ENCODE data around the gene ENTPD8.
"Not testable (repeated sequence)": the region's sequence is repeated elsewhere in the genome, so short reads cannot be mapped to it uniquely, and the experiment has no call there.

Gene ENTPD8

DNA sequence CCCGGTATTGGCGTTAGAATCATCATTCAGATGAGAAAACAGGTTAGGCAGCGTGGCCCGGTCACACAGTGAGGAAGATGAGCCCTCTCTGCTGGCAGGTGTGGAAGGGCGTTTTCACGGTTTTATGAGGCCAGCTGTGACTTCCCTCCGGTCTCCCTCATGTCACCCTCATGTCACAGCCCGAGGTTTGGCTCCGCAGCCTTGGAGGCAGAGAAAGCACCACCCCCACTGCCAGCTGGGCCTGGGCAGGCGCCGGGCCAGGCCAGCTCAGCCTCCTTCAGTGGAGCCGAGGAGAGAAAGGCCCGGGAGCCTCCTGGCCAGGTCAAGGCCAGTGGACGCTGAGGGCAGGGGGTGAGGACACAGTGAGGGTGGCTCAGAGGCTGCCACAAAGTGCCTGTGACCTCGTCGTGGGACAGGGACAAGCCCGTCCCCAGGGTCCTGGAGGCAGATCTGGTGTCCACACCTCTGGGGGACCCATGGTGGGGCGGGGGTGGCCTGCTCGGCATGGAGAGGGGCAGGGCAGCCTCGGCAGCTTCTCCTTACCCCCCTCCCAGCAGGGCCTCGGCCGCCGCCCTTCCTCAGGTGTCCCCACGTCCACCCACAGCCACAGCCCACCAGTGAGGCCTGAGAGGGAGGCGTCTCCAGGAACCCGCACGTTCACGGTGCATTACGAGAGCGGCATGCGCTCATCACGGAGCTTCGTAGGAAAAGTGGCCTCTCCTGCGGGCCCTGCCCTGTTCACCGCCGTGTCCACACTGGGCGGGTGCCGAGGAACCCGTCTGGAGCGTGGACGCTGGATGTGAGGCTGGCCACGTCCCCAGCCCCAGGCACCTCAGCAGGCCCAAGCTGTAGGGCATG is 50.4 kb downstream of the ENTPD8 start:
- no peak for DNase-seq

DNA sequence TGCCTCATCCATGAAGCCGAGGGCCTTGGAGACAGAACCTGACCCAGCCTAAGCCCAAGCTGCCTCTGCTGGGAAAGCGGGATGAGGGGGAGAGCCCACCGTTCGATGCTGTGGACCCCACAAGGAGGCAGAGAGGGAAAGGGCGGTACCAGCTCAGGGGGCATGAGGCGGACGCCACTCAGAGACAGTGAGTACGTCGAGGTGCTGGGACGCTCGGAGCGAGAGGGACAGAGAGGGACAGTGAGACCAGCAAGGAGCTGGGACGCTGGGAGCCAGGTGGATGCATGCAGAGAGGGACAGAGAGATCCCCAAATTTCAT is 51.8 kb downstream of the ENTPD8 start:
- no peak for DNase-seq

DNA sequence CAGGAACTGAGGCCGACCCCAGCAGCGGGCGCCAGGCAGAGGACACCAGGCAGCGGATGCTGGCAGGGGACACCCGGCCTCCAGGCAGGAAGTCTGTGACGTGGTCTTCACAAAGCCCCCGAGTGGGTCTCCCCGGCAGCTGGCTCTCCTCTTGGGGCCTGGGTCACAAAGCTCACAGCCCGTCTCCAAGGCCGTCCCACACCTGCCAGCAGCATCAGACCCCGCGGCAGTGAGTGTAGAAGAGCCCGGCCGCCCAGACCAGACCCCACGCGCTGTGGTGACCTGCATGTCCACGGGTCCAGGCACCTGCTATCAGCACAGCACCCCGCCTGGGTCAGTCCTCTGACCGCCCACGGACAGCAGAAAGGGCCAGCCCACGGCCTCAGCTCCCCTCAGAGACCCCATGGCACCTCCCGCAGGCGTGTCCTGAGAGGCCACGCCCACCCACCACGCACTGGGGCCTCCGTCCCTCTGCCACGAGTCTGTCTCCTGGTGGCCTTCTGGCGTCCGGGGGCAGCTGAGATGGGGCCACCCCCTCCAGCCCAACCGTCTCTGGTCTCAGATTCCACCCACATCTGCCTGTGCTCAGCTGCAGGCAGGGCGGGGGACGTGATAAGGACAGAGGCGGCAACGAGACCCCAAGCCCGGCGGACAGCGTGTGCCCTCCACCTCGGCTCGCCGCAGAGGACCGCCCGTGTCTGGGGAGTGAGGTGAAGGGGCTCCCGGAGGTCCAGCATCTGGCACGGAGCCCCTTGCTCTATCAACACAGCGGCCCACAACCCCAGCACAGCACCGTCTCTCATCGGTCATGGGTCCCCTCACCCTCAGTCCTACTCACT is 52.3 kb downstream of the ENTPD8 start:
- DNase-seq: no peak

DNA sequence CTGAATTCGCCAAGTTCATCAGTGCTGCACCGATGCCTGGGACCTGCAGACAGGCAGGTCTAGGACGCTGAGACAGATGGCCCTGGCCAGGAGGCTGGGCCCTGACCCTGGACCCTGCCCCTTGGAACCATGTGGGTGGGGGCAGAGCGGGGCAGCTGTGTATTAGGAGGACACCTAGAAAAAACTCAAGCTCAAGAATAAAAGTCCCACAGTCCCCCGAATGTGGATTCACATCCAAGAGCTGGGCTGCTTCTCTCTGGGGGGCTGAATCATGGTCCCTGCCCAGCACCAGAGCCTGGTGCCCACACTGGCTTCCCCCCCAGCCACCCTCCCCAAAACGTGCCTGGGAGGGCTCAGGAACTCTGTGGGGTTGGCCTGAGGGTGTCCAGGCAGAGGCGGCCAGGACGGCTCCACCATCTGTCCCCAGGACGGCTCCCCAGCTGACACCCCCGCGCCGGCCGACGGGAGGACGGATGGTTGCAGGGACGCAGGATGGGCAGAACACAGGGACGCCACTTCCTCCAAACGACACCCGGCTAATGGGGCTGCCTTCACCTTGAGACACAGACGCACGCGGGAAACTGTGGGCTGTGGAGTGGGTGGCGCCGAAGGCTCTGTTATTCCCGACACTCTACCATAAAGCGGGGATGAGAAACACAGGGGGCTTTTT is 53.1 kb downstream of the ENTPD8 start:
- no peak for DNase-seq

DNA sequence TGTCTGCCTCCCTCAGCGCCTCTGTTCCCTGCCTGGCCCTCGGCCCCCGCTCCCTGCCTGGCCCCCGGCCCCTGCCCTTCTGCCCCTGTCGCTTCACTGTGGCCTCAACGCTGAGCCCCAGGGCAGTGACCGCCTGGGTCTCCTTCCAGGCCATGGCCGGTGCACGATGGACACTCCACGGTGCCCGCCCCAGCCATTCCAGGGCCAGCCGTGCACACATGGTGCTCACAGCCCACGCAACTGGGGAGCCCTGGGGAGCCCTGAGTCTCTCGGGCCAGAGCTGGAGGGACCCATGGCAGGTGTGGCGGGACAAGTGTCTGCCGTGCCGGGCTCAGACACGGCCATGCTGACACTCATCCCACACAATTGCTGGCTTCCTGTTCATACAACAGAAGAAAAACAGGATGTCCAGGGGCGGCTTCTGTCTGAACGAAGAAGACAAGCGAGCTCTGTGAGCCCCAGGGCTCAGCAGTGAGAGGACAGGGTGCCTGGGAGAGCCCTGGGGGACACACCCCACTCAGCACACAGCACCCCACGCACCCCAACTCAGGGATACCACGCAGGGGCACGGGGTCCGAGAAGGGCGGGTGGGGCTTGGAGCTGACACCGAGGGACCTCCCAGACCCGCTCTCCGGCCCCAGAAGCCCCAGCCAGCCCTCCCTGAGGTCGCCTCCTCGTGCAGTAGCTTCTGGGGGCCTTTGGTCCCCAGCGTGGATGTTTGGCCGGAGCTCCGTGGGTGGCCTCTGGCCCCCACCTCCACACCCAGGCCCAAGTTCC is 53.9 kb downstream of the ENTPD8 start:
- no peak for DNase-seq

DNA sequence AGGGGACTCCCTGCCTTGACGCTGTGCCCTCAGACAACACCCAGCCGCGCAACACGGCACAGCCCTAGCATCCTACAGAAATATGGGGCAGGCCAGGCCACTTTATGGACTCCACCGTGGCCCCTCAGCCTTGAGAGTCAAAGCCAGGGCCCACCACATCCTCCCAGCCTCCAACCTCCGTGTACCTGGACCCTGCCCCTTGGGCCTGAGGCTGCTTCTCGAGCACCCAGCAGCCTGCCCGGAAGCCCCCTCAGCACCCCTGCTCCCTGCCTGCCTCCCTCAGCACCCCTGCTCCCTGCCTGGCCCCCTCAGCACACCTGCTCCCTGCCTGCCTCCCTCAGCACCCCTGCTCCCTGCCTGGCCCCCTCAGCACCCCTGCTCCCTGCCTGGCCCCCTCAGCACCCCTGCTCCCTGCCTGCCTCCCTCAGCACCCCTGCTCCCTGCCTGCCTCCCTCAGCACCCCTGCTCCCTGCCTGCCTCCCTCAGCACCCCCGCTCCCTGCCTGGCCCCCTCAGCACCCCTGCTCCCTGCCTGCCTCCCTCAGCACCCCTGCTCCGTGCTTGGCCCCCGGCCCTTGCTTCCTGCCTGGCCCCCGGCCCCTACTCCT is 54.5 kb downstream of the ENTPD8 start:
- DNase-seq: not testable (repeated sequence)

DNA sequence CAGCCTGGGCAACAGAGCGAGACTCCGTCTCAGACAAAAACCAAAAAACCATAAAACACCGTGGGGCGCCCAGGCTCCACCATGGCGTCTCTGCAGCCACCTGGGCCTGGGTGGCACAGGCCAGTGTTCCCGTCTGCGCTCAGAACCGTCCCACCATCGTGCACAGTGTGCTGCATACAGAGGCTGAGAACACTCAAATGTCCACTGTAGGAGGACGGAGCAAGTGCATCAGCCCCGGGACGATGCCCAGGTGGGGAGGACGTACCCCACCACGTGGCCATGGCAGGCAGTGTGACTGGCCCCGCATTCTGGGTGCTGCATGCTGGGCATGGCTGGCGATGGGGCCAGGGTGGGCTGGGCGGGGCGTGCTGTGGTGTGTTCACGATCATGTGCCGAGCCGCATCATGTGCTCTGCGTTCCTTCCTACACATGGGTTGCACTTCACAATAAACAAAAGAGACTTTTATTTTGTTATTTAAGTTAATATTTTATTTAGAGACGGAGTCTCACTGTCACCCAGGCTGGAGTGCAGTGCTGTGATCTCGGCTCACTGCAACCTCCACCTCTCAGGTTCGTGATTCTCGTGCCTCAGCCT is 56.0 kb downstream of the ENTPD8 start:
- DNase-seq: no peak

Measured in inflammatory macrophage treated with lipopolysaccharide for 4 hours (primary cell).